H9 (cell line): Measurements from ENCODE around the gene NSMF. TPM values are rescaled to one million over a fixed set of nuclear protein-coding genes. Genes with fewer than 3 reads are reported as not detected.
A peak's percentile ranks its signal among the peaks of the same experiment; 100 is the strongest.

Experiments used
- DNase-seq: peaks from one replicate; pipeline ENCODE4 v3.0.0-alpha.2; 2017
- H2AFZ ChIP-seq: one replicate; pipeline ENCODE4 v1.6.1; 2013; ENCODE audit warnings: mild to moderate bottlenecking, low read length, control low read depth, moderate library complexity
- H2AK5ac ChIP-seq: 2 replicates; pipeline ENCODE4 v1.6.1; 2013; ENCODE audit warnings: low read length, control low read depth, mixed read lengths; ENCODE audit not compliant: insufficient read length
- H2BK120ac ChIP-seq: one replicate; pipeline ENCODE4 v1.6.1; 2013; ENCODE audit warnings: low read depth, mild to moderate bottlenecking, low read length, control low read depth, inconsistent platforms; ENCODE audit not compliant: poor library complexity, severe bottlenecking
- H2BK12ac ChIP-seq: 2 replicates; pipeline ENCODE4 v1.6.1; 2013; ENCODE audit warnings: low read length, control low read depth, mixed read lengths, low read depth; ENCODE audit not compliant: insufficient read length
- H2BK15ac ChIP-seq: 2 replicates; pipeline ENCODE4 v1.6.1; 2013; ENCODE audit warnings: low read depth, low read length, control low read depth
- H2BK20ac ChIP-seq: one replicate; pipeline ENCODE4 v1.6.1; 2013; ENCODE audit warnings: low read depth, mild to moderate bottlenecking, low read length, control low read depth, inconsistent platforms; ENCODE audit not compliant: poor library complexity, severe bottlenecking
- H2BK5ac ChIP-seq: 2 replicates; pipeline ENCODE4 v1.6.1; 2013; ENCODE audit warnings: low read length, control low read depth, mixed read lengths; ENCODE audit not compliant: insufficient read length
- H3K14ac ChIP-seq: 2 replicates; pipeline ENCODE4 v1.6.1; 2013; ENCODE audit warnings: low read length, control low read depth; ENCODE audit not compliant: insufficient read depth
- H3K18ac ChIP-seq: 2 replicates; pipeline ENCODE4 v1.6.1; 2013; ENCODE audit warnings: low read depth, mild to moderate bottlenecking, mixed read lengths, low read length, control low read depth; ENCODE audit not compliant: insufficient read length
- H3K23ac ChIP-seq: 2 replicates; pipeline ENCODE4 v1.6.1; 2013; ENCODE audit warnings: low read length, control low read depth, mixed read lengths, low read depth; ENCODE audit not compliant: insufficient read length
- H3K23me2 ChIP-seq: 2 replicates; pipeline ENCODE4 v1.6.1; 2013; ENCODE audit warnings: low read depth, mild to moderate bottlenecking, mixed read lengths, low read length, control low read depth; ENCODE audit not compliant: insufficient read length, poor library complexity, severe bottlenecking
- H3K27ac ChIP-seq: 2 replicates; pipeline ENCODE4 v1.5.1; 2013; ENCODE audit warnings: low read length, control low read depth, mixed read lengths, low read depth; ENCODE audit not compliant: insufficient read length
- H3K27me3 ChIP-seq: 2 replicates; pipeline ENCODE4 v1.6.1; 2013; ENCODE audit warnings: low read length, control low read depth, inconsistent platforms; ENCODE audit not compliant: insufficient read depth
- H3K4ac ChIP-seq: 2 replicates; pipeline ENCODE4 v1.6.1; 2013; ENCODE audit warnings: low read depth, mild to moderate bottlenecking, control low read depth, inconsistent platforms, low read length, moderate library complexity
- H3K4me1 ChIP-seq: 2 replicates; pipeline ENCODE4 v1.6.1; 2013; ENCODE audit warnings: low read length, control low read depth, inconsistent platforms; ENCODE audit not compliant: insufficient read depth
- H3K4me2 ChIP-seq: 2 replicates; pipeline ENCODE4 v1.6.1; 2013; ENCODE audit warnings: low read length, control low read depth, mixed read lengths; ENCODE audit not compliant: insufficient read length, insufficient read depth
- H3K56ac ChIP-seq: 2 replicates; pipeline ENCODE4 v1.6.1; 2013; ENCODE audit warnings: low read depth, mild to moderate bottlenecking, mixed read lengths, low read length, control low read depth; ENCODE audit not compliant: insufficient read length
- H3K79me1 ChIP-seq: 2 replicates; pipeline ENCODE4 v1.6.1; 2013; ENCODE audit warnings: low read depth, mild to moderate bottlenecking, moderate library complexity, low read length, control low read depth, inconsistent platforms; ENCODE audit not compliant: insufficient read depth, poor library complexity, severe bottlenecking
- H3K79me2 ChIP-seq: 2 replicates; pipeline ENCODE4 v1.6.1; 2013; ENCODE audit warnings: low read length, control low read depth, inconsistent platforms; ENCODE audit not compliant: insufficient read depth
- H3K9ac ChIP-seq: 2 replicates; pipeline ENCODE4 v1.6.1; 2013; ENCODE audit warnings: low read length, control low read depth, mixed read lengths; ENCODE audit not compliant: insufficient read length; ENCODE audit errors: extremely low read depth
- H3K9me3 ChIP-seq: one replicate; pipeline ENCODE4 v1.6.1; 2013; ENCODE audit warnings: low read depth, low read length, inconsistent platforms; ENCODE audit not compliant: control insufficient read depth
- H3T11ph ChIP-seq: one replicate; pipeline ENCODE4 v1.6.1; 2013; ENCODE audit warnings: mild to moderate bottlenecking, low read length, control low read depth, inconsistent platforms
- H4K20me1 ChIP-seq: one replicate; pipeline ENCODE4 v1.6.1; 2013; ENCODE audit not compliant: control insufficient read depth, insufficient read length, insufficient read depth
- H4K5ac ChIP-seq: 2 replicates; pipeline ENCODE4 v1.6.1; 2013; ENCODE audit warnings: low read depth, mild to moderate bottlenecking, mixed read lengths, low read length, control low read depth; ENCODE audit not compliant: insufficient read length
- H4K8ac ChIP-seq: replicated peaks from 2 replicates; pipeline ENCODE4 v1.6.1; 2013; ENCODE audit warnings: low read length, control low read depth, mixed read lengths, low read depth; ENCODE audit not compliant: insufficient read length
- H4K91ac ChIP-seq: 2 replicates; pipeline ENCODE4 v1.6.1; 2013; ENCODE audit warnings: low read depth, mild to moderate bottlenecking, moderate library complexity, mixed read lengths, low read length, control low read depth; ENCODE audit not compliant: insufficient read length
- H3K27ac Mint-ChIP-seq, 3 experiments: 2 replicates in 2 of 3; 3 replicates in 1 of 3; pipeline ENCODE4 v1.8.0; 2020 to 2021; ENCODE audit warnings: mixed read lengths in 3 of 3, mild to moderate bottlenecking in 1 of 3, moderate library complexity in 1 of 3
- H3K27me3 Mint-ChIP-seq: 2 replicates; pipeline ENCODE4 v1.8.0; 2021; ENCODE audit warnings: low read depth, mild to moderate bottlenecking, moderate library complexity, mixed read lengths
- H3K36me3 Mint-ChIP-seq, 3 experiments: 2 replicates in 2 of 3; 3 replicates in 1 of 3; pipeline ENCODE4 v1.8.0; 2020 to 2021; ENCODE audit warnings: low read depth in 3 of 3, mixed read lengths in 3 of 3; ENCODE audit not compliant: insufficient read depth in 1 of 3
- H3K4me1 Mint-ChIP-seq, 2 experiments: 2 replicates each; pipeline ENCODE4 v1.8.0; 2020; ENCODE audit warnings: mixed read lengths in 2 of 2
- H3K4me3 Mint-ChIP-seq, 2 experiments: 2 replicates in 1 of 2; 3 replicates in 1 of 2; pipeline ENCODE4 v1.8.0; 2020 to 2021; ENCODE audit warnings: mild to moderate bottlenecking in 2 of 2, mixed read lengths in 2 of 2, moderate library complexity in 1 of 2
- H3K9me3 Mint-ChIP-seq, 2 experiments: 2 replicates in 1 of 2; 3 replicates in 1 of 2; pipeline ENCODE4 v1.8.0; 2020; ENCODE audit warnings: mild to moderate bottlenecking in 2 of 2, mixed read lengths in 2 of 2, moderate library complexity in 1 of 2
- WGBS: extraction: QIAGEN DNeasy Blood & Tissue Kit; methylation state at CpG from one replicate; pipeline ENCODE4 v1.1.7; 2013; ENCODE audit warnings: missing lambda C conversion rate, low lambda C conversion rate, mixed read lengths; ENCODE audit not compliant: insufficient read length; ENCODE audit errors: extremely low coverage; 5-methylcytosine and 5-hydroxymethylcytosine counted together
- total RNA-seq: library from RNA; stranded (reverse); gene quantifications from 2 replicates; pipeline ENCODE4 v1.2.1, GENCODE V29; 2021
- TF ChIP-seq, protein P1 (sequence below): fragments of 200-600 bp; sonication (generic); conservative IDR thresholded peaks from 3 replicates; pipeline ENCODE4 v1.8.0; 2021; ENCODE audit warnings: antibody characterized with exemption, mild to moderate bottlenecking

NSMF gene
- total RNA-seq, 1 experiment from 2014 or later: 46.3 TPM

DNA sequence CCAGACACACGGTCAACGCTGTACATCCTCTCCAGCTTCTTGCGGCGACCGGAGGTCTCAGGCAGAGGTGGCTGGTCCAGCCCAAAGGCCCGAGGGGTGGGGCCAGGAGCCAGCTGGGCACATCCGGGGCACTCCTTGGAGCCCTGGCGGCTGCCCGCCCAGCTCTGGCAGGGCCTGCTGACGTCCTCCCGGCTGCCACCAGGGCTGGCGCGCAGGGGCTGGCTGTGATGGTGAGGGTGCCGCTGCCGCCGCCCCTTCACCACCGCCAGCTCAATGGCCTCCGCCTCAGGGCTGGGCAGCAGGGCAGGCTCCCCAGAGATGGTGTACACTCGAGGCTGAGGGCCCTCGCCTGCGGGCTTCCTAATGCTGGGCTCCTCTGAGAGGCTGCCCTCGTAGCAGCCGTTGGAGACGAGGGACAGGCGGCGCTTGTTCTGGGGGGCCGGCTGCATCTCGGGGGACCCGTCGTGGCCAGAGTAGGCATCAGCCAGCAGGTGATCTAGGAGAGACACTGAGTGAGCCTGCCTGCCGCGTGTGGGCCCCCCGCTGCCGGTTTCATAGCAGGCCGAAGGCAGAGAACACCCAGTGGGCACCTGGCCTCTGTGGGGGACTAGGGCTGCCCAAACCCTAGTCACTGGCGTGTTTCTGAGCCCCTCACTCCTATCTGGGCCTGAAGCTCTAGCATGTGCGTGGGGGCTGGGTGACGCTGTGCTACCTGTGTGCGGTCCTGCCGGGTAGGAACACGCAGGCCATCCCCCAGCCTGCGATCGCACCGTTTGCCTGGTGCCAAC lies 1.5 kb downstream of the NSMF start:
- Histone ChIP-seq H2BK20ac (no peak overlapping the region), H4K8ac (no peak overlapping the region), H2AK5ac (no peak overlapping the region), H3K14ac (no peak overlapping the region), H3K4ac (no peak overlapping the region), H4K91ac (no peak overlapping the region), H2BK5ac (no peak overlapping the region), H3K23ac (no peak overlapping the region), H3K23me2 (peaks cover 9% of the 10 kb centered on the region), H2BK120ac (no peak overlapping the region), H3K9me3 (no peaks in the 10 kb centered on the region), H3K4me1 (no peaks in the 10 kb centered on the region), H2BK15ac (no peak overlapping the region), H2AFZ (no peak overlapping the region), H3K27ac (no peak overlapping the region), H2BK12ac (no peak overlapping the region), H3K56ac (no peak overlapping the region), H3K9ac (no peak overlapping the region), H3K18ac (no peak overlapping the region), H4K5ac (no peak overlapping the region), H3K79me1 (no peaks in the 10 kb centered on the region), H3K27me3 (no peaks in the 10 kb centered on the region; the same call in 1 of the 2 replicates), H4K20me1 (peaks cover 3% of the 10 kb centered on the region), H3K79me2 (no peaks in the 10 kb centered on the region), H3T11ph (no peak overlapping the region), H3K4me2 (no peak overlapping the region)
- Mint-ChIP-seq H3K27ac (no peak overlapping the region), H3K4me1 (peaks cover 5 to 16% of the 10 kb centered on the region in 2 experiments; a peak in 3 of 4 replicates), H3K27me3 (peaks cover 19% of the 10 kb centered on the region), H3K4me3 (peak overlapping the region; percentile 36 to 42; a peak in 4 of 5 replicates), H3K9me3 (no peaks in the 10 kb centered on the region), H3K36me3 (peaks cover 0 to 18% (median 15%) of the 10 kb centered on the region in 3 experiments; a peak in 4 of 7 replicates)
- DNase-seq: no peak
- WGBS: no CpG with 5 or more reads among the region's 44 CpGs
- TF ChIP-seq, protein P1, sequence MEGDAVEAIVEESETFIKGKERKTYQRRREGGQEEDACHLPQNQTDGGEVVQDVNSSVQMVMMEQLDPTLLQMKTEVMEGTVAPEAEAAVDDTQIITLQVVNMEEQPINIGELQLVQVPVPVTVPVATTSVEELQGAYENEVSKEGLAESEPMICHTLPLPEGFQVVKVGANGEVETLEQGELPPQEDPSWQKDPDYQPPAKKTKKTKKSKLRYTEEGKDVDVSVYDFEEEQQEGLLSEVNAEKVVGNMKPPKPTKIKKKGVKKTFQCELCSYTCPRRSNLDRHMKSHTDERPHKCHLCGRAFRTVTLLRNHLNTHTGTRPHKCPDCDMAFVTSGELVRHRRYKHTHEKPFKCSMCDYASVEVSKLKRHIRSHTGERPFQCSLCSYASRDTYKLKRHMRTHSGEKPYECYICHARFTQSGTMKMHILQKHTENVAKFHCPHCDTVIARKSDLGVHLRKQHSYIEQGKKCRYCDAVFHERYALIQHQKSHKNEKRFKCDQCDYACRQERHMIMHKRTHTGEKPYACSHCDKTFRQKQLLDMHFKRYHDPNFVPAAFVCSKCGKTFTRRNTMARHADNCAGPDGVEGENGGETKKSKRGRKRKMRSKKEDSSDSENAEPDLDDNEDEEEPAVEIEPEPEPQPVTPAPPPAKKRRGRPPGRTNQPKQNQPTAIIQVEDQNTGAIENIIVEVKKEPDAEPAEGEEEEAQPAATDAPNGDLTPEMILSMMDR: no peak
